Activated gamma-delta T cell treated with anti-CD3 and anti-CD28 coated beads, Interleukin-2, amount 50 U/mL, for 16 hours (primary cell): Measurements from ENCODE around the gene CRYL1.

Experiments used
- DNase-seq: peaks from one replicate; pipeline ENCODE4 v3.0.0-alpha.2; 2020; ENCODE audit warnings: low read depth

Gene CRYL1

GRCh38 chr13:20397896-20398295 lies 127.8 kb downstream of the CRYL1 start:
- DNase-seq: no peak

GRCh38 chr13:20395061-20395916 lies 130.4 kb downstream of the CRYL1 start:
- no peak for DNase-seq

GRCh38 chr13:20394506-20394905 lies 131.2 kb downstream of the CRYL1 start:
- no peak for DNase-seq

DNA sequence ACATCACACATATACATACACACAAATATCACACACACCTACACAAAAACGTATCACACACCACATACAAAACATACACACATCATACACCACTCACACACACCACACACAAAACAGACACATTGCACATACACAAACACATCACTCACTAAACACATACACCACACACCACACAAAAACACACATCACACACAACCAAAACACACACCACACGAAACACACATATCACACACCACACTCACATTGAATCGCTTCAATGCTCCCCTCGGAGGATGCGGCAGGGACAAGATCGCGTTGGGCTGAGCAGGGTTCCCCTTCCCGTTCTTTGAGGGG lies 131.5 kb downstream of the CRYL1 start:
- no peak for DNase-seq

DNA sequence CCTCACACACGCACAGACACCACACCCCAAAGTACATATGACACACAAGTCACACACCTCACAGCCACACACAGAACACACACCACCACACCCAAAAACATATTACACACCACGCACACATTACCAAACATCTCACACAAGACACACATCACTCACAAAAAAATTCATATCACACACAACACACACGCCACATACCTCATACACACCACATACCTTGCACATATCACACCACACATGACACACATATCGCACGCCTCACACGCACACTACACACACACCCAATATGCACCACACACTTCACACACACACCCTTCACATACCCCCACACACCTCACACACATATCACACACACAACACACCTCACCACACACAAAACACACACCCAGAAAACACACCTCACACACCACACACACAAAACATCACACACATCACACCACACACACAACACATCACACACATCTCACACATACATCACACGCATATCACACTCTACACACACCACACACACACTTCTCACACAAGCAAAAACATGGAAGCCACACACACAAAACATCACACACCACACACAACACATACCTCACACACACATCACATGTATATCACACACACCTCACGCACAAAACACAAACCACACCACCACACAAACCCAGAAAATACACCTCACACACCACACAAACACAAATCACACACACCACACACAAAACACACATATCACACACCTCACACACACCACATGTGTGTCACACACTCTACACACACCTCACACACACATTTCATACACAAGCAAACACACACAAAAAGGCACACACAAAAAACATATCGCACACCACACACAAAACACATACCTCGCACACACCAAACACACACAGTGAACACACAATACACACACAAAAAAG lies 132.1 kb downstream of the CRYL1 start:
- DNase-seq: no peak

GRCh38 chr13:20392530-20392929 lies 133.1 kb downstream of the CRYL1 start:
- DNase-seq: no peak

DNA sequence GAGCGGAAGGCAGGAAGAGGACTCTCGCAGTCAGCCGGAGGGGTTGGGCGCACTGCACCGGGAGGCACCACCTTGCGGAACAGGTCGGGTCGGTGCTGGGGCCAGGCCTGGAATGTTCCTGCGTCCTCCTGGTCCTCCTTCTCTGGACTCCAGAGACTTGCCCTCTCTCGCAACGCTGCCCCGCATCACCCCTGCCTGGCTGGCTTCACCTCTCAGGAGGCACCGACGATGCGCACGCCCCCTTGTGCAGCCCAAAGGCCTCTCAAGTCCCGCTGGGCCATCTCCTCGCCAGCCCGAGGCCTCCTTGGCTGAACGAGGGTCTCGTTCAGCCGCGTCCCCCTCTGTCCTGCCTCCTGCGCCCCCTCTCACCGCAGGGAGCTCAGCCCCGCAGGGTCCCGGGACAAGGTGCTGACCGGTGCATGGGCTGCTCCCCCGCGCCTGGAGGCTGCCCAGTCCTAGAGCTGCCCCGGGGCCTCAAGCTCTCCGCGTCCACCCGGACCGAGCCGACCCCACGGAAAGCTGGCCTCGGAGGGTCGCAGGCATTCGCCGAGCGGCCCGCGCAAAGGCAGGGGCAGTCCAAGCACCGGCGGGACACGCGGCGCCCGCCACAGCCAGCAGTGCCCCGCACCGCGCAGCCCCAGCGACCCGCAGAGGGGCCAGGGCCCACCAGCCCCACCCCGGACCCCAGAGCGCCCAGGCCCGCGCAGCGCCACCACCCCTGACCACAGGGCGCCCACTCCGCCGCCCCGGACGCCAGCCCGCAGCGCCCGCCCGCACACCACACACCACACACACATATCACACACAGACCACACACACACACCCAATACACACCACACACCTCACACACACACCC lies 133.8 kb downstream of the CRYL1 start:
- no peak for DNase-seq

DNA sequence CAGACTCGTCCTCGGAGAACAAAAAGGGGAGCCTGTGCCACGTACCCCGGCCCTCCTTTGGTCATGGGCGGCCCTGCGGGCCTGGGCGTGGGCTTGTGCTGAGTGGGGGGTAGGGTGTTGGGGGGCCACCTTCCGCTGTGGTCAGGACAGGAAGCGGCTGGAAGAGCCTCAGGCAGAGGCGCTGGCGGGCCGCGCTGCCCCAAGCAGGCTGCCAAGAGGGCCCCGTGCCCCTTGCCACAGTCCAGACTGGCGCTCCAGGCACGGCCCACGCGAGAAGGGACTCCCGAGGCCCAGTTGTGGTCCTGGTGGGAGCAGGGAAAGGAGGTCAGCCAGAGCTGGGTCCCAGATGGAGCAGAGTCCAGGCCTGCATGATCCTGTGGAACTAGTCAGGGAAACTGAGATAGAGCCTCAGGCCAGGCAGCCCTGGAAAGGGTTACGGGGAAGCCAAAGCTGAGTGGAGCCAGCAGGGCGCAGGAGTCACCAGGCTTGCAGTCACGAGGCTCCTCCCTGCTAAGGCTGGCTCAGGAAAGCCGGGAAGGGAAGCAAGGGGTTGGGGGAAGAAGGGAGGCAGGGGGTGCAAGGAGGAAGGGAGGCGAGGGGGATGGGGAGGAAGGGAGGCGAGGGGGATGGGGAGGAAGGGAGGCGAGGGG lies 135.0 kb downstream of the CRYL1 start:
- no peak for DNase-seq

DNA sequence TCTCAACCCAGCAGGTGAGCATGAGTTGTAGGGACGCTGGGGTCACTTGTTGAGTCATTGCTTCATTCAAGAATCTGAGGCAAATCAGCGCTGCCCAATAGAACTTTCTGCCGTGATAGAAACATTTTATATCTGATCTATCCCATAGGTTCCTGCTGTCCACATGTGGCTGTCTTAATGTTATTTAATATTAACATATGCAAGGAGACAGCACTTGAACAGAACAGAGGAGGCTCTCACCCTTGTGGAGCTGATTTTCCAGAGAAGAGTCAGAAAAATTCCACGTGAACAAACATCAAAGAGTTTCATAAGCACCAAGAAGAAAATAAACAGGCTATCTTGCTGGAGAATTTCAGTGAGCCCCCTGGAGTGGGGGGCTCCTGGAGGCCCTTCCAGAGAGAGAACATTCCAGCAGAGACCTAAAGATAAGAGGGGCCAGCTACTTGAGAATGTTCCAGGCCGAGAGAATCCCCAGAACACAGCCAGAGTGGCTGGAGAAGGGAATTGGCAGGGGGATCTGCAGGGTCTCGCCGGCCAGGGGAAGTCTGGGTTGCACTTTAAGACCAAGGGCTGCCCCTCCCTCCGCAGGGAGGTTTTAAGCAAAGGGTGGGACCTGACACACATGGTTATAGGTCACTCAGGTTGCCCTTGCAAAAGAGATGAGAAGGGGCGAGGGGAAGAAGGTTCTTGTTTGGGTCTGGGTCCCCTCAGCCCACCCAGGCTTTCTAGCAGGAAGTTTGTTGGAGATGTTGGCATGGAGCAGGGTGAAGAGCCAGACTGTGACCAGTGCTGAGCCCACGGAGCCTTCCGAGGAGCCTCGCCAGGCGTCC lies 135.7 kb downstream of the CRYL1 start:
- DNase-seq: no peak

DNA sequence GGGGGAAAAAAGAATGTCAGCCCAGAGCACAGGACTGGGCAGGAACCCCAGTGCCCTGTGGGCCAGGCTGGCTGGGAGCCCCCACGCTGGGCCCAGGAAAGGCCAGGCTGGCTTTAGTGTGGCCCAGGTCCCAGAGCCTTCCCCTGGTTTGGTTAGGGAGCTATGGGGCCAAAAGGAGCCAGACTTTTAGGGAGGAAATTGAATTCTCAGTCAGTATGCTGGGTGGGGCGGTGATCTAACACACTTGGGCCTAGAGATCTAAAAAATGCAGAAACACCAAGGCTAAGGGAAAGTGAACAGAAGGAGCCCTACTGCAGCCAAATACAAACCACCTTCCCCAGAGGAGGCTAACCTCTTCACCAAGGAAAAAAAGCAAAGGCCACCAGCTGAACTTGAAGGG lies 137.5 kb downstream of the CRYL1 start:
- no peak for DNase-seq

DNA sequence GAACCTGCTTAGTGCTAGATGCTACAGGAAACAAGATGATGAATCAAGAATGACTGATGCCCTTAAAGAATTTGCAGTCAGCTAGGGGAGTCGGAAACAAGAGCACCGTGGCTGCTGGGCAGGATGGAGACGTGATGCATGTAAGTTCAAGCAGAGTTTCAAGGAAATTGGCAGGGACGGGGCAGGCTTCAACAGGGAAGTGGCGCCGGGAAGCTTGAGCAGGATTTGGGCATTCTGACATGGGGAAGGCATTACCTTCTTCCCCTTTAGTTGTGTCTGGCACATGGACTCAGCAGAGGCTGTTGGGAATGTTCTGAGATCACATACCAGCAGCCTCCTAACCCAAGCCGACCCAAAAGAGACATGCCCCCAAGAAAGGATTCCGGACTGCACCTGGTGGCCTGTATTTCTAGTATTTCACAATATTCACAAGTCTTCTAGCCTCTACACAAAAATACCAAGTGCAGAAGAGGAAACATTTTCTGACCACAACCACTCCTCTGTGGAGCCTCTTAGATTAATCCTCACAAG lies 138.2 kb downstream of the CRYL1 start:
- no peak for DNase-seq

DNA sequence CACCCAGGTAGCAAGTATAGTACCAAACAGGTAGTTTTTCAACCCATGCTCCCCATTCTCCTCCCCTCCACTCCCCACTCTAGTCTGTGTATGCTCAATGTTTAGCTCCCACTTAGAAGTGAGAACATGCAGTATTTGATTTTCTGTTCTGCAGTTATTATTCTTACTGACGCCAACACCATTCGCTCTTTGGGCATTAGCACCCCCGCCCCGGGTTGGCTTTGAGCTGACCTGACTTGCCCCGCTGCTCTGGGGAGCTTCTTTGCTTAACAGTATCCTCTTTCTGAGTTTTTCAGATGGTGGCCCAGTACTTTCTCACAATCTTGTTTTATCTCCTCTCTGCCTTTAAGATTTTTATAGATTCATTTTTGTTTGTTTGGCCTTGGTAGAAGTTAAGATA lies 138.7 kb downstream of the CRYL1 start:
- no peak for DNase-seq

- DNase-seq: no peak
Measured at GRCh38 chr13:20383058-20383457, 142.6 kb downstream of the CRYL1 start.

- DNase-seq: no peak
Measured at GRCh38 chr13:20381401-20381800, 144.3 kb downstream of the CRYL1 start.

GRCh38 chr13:20378721-20379120 lies 146.9 kb downstream of the CRYL1 start:
- DNase-seq: no peak

DNA sequence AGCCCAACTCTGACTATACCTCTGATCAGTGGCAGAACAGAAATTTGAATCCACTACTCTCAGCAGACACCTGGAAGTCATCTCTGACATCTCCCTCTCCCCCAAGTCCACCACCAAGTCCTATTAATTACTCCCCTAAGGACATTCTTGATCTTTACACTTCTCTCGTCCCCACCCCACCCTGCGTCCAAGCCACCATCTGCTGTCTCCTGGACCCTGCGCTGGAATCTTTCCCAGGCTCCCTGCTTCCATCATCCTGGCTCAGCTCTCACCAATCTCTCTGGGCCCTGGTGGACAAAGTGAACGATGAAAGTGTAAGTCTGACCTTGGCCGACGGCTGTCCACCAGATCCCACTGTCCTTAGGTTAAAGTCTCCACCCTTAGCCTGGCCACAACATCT lies 147.9 kb downstream of the CRYL1 start:
- no peak for DNase-seq

DNA sequence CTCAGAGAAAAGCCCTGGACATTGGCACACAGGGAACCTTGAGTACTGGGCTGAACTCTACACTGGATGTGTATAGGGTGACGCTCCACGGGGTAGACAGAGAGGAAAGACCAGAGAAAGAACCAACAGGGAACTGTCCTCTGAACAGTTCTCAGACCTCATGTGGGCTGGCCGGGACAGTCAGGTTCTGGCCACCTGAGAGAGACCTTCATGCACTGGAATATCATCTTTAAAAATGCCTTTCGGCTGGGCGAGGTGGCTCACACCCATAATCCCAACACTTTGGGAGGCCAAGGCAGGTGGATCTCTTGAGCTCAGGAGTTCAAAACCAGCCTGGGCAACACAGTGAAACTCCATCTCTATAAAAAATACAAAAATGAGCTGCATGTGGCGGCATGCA lies 149.8 kb downstream of the CRYL1 start:
- no peak for DNase-seq

DNA sequence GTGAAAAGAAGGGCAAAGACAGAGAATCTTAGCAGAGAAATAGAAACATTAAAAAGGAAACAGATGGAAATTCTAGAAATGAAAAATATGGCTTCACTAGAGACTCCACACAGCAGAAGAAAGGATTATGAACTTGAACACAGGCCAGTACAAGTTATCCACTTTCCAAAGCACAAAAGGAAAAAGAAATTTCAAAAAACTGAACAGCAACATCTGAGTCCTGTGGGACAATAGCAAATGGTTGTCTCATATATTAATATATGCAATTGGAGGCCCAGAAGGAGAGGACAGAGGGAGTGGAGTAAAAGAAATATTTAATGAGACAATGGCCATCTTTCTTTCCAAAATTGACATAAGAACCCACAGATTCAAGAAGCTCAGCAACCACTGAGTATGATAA lies 151.8 kb downstream of the CRYL1 start:
- no peak for DNase-seq

DNA sequence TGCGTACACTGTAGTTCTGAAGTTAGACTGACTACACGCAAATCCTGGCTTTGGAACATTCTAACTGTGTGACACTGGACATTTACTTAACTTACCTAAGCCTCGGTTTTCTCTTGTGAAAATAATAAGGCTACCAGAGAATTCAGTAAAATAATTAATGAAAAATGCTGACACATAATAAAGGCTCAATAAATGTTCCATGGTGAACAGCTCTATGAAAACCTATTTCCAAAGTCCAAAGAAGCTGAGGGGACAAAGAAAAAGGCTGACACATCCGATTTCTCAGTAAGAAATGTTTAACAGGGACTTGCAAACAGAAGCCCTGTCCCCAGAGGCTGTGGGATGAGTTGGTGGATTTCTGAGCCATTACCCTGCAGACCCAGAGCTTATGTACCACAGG lies 153.8 kb downstream of the CRYL1 start:
- no peak for DNase-seq

DNA sequence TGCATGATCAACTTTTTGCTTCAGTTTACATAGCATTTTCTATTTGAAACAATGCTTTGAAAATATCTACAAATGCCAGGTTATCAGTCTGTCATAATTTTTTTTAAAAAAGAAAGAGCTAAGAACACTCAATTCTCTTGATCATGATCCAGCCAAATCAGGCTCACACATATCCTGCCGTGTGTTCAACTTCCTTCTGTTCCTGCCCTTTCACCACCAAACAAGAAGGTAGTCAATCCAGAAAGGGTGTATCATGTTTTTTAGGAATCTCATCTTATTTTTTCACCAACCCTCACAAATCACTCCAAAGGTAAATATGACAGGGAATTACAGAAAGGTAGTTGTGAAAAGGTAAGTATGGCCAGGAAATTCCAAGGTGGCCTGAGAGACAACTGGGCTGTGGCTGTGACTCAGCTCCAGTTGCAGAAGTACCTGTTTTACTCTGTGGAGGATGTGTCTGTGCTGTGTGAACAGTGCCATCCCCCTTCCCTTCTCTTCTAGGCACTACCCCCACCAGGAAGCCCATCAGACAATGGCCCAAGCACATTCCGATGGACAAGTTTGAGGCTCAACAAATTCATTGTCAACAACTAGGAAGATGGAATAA lies 154.7 kb downstream of the CRYL1 start:
- no peak for DNase-seq
